ENCODE data around the gene MACROD2.

DNA sequence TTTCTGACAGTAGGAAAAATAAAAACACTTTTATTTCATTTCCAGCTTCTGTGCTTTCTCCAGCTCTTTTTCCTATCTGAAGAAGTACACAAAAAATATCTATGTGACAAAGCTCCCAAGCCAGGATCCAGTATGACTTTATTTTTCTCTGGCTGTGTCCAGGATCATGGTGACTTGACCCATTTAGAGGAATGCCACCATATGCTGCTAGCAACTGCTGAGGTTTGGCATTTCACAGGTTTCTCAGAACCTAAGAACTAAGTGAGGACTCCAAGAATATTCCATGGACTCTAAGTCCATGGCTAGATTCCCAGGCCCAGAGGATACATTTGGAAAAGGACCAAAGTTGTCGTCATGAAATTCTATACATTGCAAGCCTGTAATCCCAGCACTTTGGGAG lies 1218.7 kb downstream of the MACROD2 start:
- TF ChIP-seq POLR2A (IDR thresholded peaks at IDR 0.05), result no peak
- TF ChIP-seq, protein P1, sequence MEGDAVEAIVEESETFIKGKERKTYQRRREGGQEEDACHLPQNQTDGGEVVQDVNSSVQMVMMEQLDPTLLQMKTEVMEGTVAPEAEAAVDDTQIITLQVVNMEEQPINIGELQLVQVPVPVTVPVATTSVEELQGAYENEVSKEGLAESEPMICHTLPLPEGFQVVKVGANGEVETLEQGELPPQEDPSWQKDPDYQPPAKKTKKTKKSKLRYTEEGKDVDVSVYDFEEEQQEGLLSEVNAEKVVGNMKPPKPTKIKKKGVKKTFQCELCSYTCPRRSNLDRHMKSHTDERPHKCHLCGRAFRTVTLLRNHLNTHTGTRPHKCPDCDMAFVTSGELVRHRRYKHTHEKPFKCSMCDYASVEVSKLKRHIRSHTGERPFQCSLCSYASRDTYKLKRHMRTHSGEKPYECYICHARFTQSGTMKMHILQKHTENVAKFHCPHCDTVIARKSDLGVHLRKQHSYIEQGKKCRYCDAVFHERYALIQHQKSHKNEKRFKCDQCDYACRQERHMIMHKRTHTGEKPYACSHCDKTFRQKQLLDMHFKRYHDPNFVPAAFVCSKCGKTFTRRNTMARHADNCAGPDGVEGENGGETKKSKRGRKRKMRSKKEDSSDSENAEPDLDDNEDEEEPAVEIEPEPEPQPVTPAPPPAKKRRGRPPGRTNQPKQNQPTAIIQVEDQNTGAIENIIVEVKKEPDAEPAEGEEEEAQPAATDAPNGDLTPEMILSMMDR (IDR thresholded peaks at IDR 0.05), result no peak
